IMR-90 (cell line): ENCODE data around the gene YPEL4. TPM values are rescaled to one million over a fixed set of nuclear protein-coding genes. Genes with fewer than 3 reads are reported as not detected.

ENCODE experiments used
- ATAC-seq: fragments of 200-7000 bp; cut with Tn5 transposase; 2 replicates; pipeline ENCODE4 v1.9.1; 2020; ENCODE audit warnings: low read depth, mild to moderate bottlenecking, moderate library complexity
- BruUV-seq: library from RNA; stranded (reverse); fragments of 400-500 nt; replicated peaks from 2 replicates; lab custom pipeline; 2021; lab: Mats Ljungman, UMichigan
- CTCF ChIA-PET: fragments of 300-600 bp; formaldehyde crosslinking; extraction: SDS; loops from one replicate; lab custom pipeline; 2021; ENCODE audit warnings: antibody characterized with exemption; lab: Yijun Ruan, JAX
- POLR2A ChIA-PET: fragments of 300-600 bp; sonication (Branson Sonifier 250); formaldehyde crosslinking; loops from one replicate; lab custom pipeline; 2022; ENCODE audit warnings: antibody characterized with exemption; ENCODE audit not compliant: unreplicated experiment; lab: Charles Lee
- DNase-seq: peaks from one replicate; pipeline ENCODE4 v3.0.0; 2013
- H2AFZ ChIP-seq: replicated peaks from 2 replicates; pipeline ENCODE3; 2013; ENCODE audit warnings: low read length, mild to moderate bottlenecking; ENCODE audit not compliant: poor library complexity
- H2AK5ac ChIP-seq: 2 replicates; pipeline ENCODE4 v1.6.1; 2013; ENCODE audit warnings: low read depth, low read length, inconsistent platforms
- H2AK9ac ChIP-seq: replicated peaks from 2 replicates; pipeline ENCODE3; 2013; ENCODE audit warnings: mild to moderate bottlenecking, low read depth, low read length, moderate library complexity; ENCODE audit not compliant: poor library complexity
- H2BK120ac ChIP-seq: 2 replicates; pipeline ENCODE4 v1.6.1; 2013; ENCODE audit warnings: low read depth, low read length, inconsistent platforms
- H2BK15ac ChIP-seq: 3 replicates; pipeline ENCODE4 v1.6.1; 2013; ENCODE audit warnings: low read depth, low read length, inconsistent platforms
- H2BK20ac ChIP-seq: 2 replicates; pipeline ENCODE4 v1.6.1; 2013; ENCODE audit warnings: low read depth, mild to moderate bottlenecking, inconsistent platforms, low read length, moderate library complexity
- H2BK5ac ChIP-seq: 2 replicates; pipeline ENCODE4 v1.6.1; 2013; ENCODE audit warnings: mild to moderate bottlenecking, low read depth, low read length, inconsistent platforms; ENCODE audit not compliant: poor library complexity, severe bottlenecking
- H3K14ac ChIP-seq: replicated peaks from 2 replicates; pipeline ENCODE4 v1.6.1; 2013; ENCODE audit warnings: low read depth, low read length, inconsistent platforms
- H3K18ac ChIP-seq: 2 replicates; pipeline ENCODE4 v1.6.1; 2013; ENCODE audit warnings: low read depth, low read length, control low read depth
- H3K23ac ChIP-seq: 2 replicates; pipeline ENCODE4 v1.6.1; 2013; ENCODE audit warnings: low read depth, low read length, inconsistent platforms
- H3K27ac ChIP-seq: 2 replicates; pipeline ENCODE4 v1.5.1; 2013; ENCODE audit warnings: mild to moderate bottlenecking, control low read depth, low read length; ENCODE audit not compliant: insufficient read depth
- H3K27me3 ChIP-seq: 2 replicates; pipeline ENCODE4 v1.6.1; 2013; ENCODE audit warnings: low read length; ENCODE audit not compliant: control insufficient read depth, insufficient read depth
- H3K36me3 ChIP-seq: 2 replicates; pipeline ENCODE4 v1.6.1; 2013; ENCODE audit warnings: low read length, mixed read lengths; ENCODE audit not compliant: control insufficient read depth, insufficient read depth
- H3K4ac ChIP-seq: 2 replicates; pipeline ENCODE4 v1.6.1; 2013; ENCODE audit warnings: low read depth, low read length, inconsistent platforms
- H3K4me1 ChIP-seq: 2 replicates; pipeline ENCODE4 v1.6.1; 2013; ENCODE audit warnings: low read length, mixed read lengths; ENCODE audit not compliant: control insufficient read depth, insufficient read depth
- H3K4me2 ChIP-seq: 2 replicates; pipeline ENCODE4 v1.6.1; 2013; ENCODE audit warnings: low read depth, mild to moderate bottlenecking, control low read depth, low read length, moderate library complexity
- H3K4me3 ChIP-seq: 2 replicates; pipeline ENCODE4 v1.5.1; 2013; ENCODE audit warnings: low read depth, mild to moderate bottlenecking, control low read depth, low read length, moderate library complexity; ENCODE audit not compliant: insufficient read depth
- H3K56ac ChIP-seq: 2 replicates; pipeline ENCODE4 v1.6.1; 2013; ENCODE audit warnings: low read length, inconsistent platforms; ENCODE audit not compliant: insufficient read depth; ENCODE audit errors: extremely low read depth
- H3K79me1 ChIP-seq, 2 experiments: 2 replicates each; pipeline ENCODE4 v1.6.1; 2013; ENCODE audit warnings: low read length in 2 of 2, inconsistent platforms in 1 of 2, low read depth in 1 of 2
- H3K9ac ChIP-seq: 2 replicates; pipeline ENCODE4 v1.6.1; 2013; ENCODE audit warnings: low read depth, low read length, control low read depth
- H3K9me1 ChIP-seq: 2 replicates; pipeline ENCODE4 v1.6.1; 2013; ENCODE audit warnings: low read length, inconsistent platforms; ENCODE audit not compliant: insufficient read depth
- H3K9me3 ChIP-seq: 2 replicates; pipeline ENCODE4 v1.6.1; 2013; ENCODE audit warnings: low read length; ENCODE audit not compliant: control insufficient read depth, insufficient read depth
- H4K20me1 ChIP-seq: 2 replicates; pipeline ENCODE4 v1.6.1; 2013; ENCODE audit warnings: low read length, inconsistent platforms; ENCODE audit not compliant: insufficient read depth
- H4K5ac ChIP-seq: 2 replicates; pipeline ENCODE4 v1.6.1; 2013; ENCODE audit warnings: mild to moderate bottlenecking, low read depth, low read length, control low read depth
- H4K8ac ChIP-seq, 2 experiments: 2 replicates each; pipeline ENCODE4 v1.6.1; 2013; ENCODE audit warnings: low read depth in 2 of 2, low read length in 2 of 2, control low read depth in 1 of 2, inconsistent platforms in 1 of 2
- H4K91ac ChIP-seq: 2 replicates; pipeline ENCODE4 v1.6.1; 2013; ENCODE audit warnings: low read depth, low read length, inconsistent platforms; ENCODE audit not compliant: insufficient read depth
- RFX5 ChIP-seq: IDR thresholded peaks from 2 replicates; pipeline ENCODE4 v1.8.0; 2012; ENCODE audit warnings: low read depth, mild to moderate bottlenecking, low read length, moderate library complexity
- USF2 ChIP-seq: fragments of 150-350 bp; IDR thresholded peaks from 2 replicates; pipeline ENCODE4 v1.6.1; 2017; ENCODE audit warnings: mild to moderate bottlenecking, antibody characterized with exemption, low read length, low read depth
- WGBS, 2 experiments: methylation state at CpG; one replicate each; pipeline versions ENCODE4 v1.1.5 to v1.1.7; 2013; ENCODE audit warnings: missing lambda C conversion rate in 2 of 2; ENCODE audit not compliant: insufficient read length in 1 of 2; ENCODE audit errors: extremely low coverage in 2 of 2; 5-methylcytosine and 5-hydroxymethylcytosine counted together
- dilution Hi-C: fragments of 300-500 bp; cut with HindIII; formaldehyde crosslinking; loops from one replicate; pipeline ENCODE4 v1.14.3; 2018; ENCODE audit warnings: low sequenced_read_pairs; ENCODE audit not compliant: unreplicated experiment
- in situ Hi-C: fragments of 300-500 bp; cut with MboI; formaldehyde crosslinking; loops from 3 replicates; pipeline ENCODE4 v1.14.3; 2019; ENCODE audit warnings: low sequenced_read_pairs, inconsistent platforms, mixed read lengths
- intact Hi-C: fragments of 100-400 bp; cut with micrococcal nuclease; formaldehyde crosslinking; loops from 2 replicates; pipeline ENCODE4 v1.10.0; 2022
- polyA plus RNA-seq, 3 experiments: library from polyadenylated mRNA; depleted of rRNA; stranded (reverse); fragments of >200 nt; gene quantifications; 2 replicates each; pipeline ENCODE4 v1.2.3, GENCODE V29; 2012; ENCODE audit warnings: low replicate concordance in 1 of 3
- total RNA-seq: library from RNA; depleted of rRNA; stranded (reverse); fragments of >200 nt; gene quantifications from 2 replicates; pipeline ENCODE4 v1.2.3, GENCODE V29; 2012

Gene YPEL4
- total and polyA plus RNA-seq, 2 of the 4 experiments (the other 2 are of a cell fraction): 0.18 to 0.79 TPM

GRCh38 chr11:57659669-57660068 lies 10.0 kb upstream of the YPEL4 start:
- intact Hi-C loops: no loop called here
- Histone ChIP-seq H4K91ac (no peak overlapping the region), H2BK5ac (no peak overlapping the region), H4K5ac (no peak overlapping the region), H3K79me1 (peaks cover 11 to 21% of the 10 kb centered on the region in 2 experiments), H3K4ac (no peak overlapping the region), H4K20me1 (no peaks in the 10 kb centered on the region; the same call in 1 of the 2 replicates), H2BK120ac (no peak overlapping the region), H3K14ac (no peak overlapping the region), H3K4me2 (no peak overlapping the region), H2AK5ac (no peak overlapping the region), H3K27ac (no peak overlapping the region), H3K4me3 (no peak overlapping the region), H2AFZ (no peak overlapping the region), H4K8ac (no peak overlapping the region), H2BK15ac (no peak overlapping the region), H3K36me3 (peaks cover 17% of the 10 kb centered on the region), H3K23ac (no peak overlapping the region), H3K18ac (no peak overlapping the region), H3K9me3 (no peaks in the 10 kb centered on the region), H3K27me3 (no peaks in the 10 kb centered on the region), H3K9ac (no peak overlapping the region), H3K56ac (no peak overlapping the region), H3K4me1 (no peaks in the 10 kb centered on the region), H2BK20ac (no peak overlapping the region), H3K9me1 (no peaks in the 10 kb centered on the region), H2AK9ac (no peak overlapping the region)
- POLR2A ChIA-PET: no interaction called here
- no peak for TF ChIP-seq USF2
- no peak for TF ChIP-seq RFX5
- dilution Hi-C loops: no loop called here
- WGBS, 2 experiments: no CpG with 5 or more reads among the region's 14 CpGs
- BruUV-seq: TSS peak; percentile 18
- in situ Hi-C loops: no loop called here
- DNase-seq: no peak
- CTCF ChIA-PET: no interaction called here
- no peak for ATAC-seq
